Liver (tissue), 9 donors: ENCODE data around the gene ELN. TPM values are rescaled to one million over a fixed set of nuclear protein-coding genes. Genes with fewer than 3 reads are reported as not detected.

Experiments used
- DNase-seq: peaks from one replicate; pipeline ENCODE4 v3.0.0-alpha.2; 2017; ENCODE audit warnings: low spot score
- H3K27ac ChIP-seq, 2 donors: one replicate each; pipeline ENCODE4 v1.7.0; 2013; ENCODE audit warnings: inconsistent platforms in 2 of 2, low read length in 2 of 2, control low read depth in 1 of 2, low read depth in 1 of 2, mild to moderate bottlenecking in 1 of 2
- H3K27me3 ChIP-seq, 4 donors: one replicate each; pipeline versions ENCODE4 v1.6.1 to v1.7.0; 2013; ENCODE audit warnings: low read length in 3 of 4, inconsistent platforms in 1 of 4, mild to moderate bottlenecking in 1 of 4, moderate library complexity in 1 of 4; ENCODE audit not compliant: control insufficient read depth in 4 of 4, insufficient read depth in 4 of 4
- H3K36me3 ChIP-seq, 4 donors: one replicate each; pipeline versions ENCODE4 v1.6.1 to v1.7.0; 2013; ENCODE audit warnings: low read length in 3 of 4, mild to moderate bottlenecking in 3 of 4, low read depth in 1 of 4, moderate library complexity in 1 of 4; ENCODE audit not compliant: control insufficient read depth in 4 of 4, insufficient read depth in 3 of 4
- H3K4me1 ChIP-seq, 4 donors: one replicate each; pipeline versions ENCODE4 v1.6.1 to v1.7.0; 2013; ENCODE audit warnings: low read length in 3 of 4, mild to moderate bottlenecking in 3 of 4, moderate library complexity in 1 of 4; ENCODE audit not compliant: control insufficient read depth in 4 of 4, insufficient read depth in 4 of 4
- H3K4me3 ChIP-seq, 3 donors: one replicate each; pipeline versions ENCODE4 v1.6.1 to v1.7.0; 2013; ENCODE audit warnings: low read length in 3 of 3, control low read depth in 1 of 3, low read depth in 1 of 3, mild to moderate bottlenecking in 1 of 3
- H3K9ac ChIP-seq, 2 donors: one replicate each; pipeline ENCODE4 v1.7.0; 2013; ENCODE audit warnings: low read length in 2 of 2, mild to moderate bottlenecking in 2 of 2, moderate library complexity in 2 of 2, control low read depth in 1 of 2, low read depth in 1 of 2
- H3K9me3 ChIP-seq, 4 donors: one replicate each; pipeline versions ENCODE4 v1.6.1 to v1.7.0; 2013; ENCODE audit warnings: low read length in 3 of 4; ENCODE audit not compliant: control insufficient read depth in 4 of 4
- ATF3 ChIP-seq: IDR thresholded peaks from 2 replicates; pipeline ENCODE4 v1.6.1; 2016; ENCODE audit warnings: antibody characterized with exemption
- FOXA1 ChIP-seq: IDR thresholded peaks from 2 replicates; pipeline ENCODE4 v1.6.1; 2016; ENCODE audit warnings: antibody characterized with exemption
- GABPA ChIP-seq, 2 donors: IDR thresholded peaks in 1 of 2; conservative IDR thresholded peaks in 1 of 2; 2 replicates each; pipeline ENCODE4 v1.6.1; 2016; ENCODE audit warnings: antibody characterized with exemption in 2 of 2, mild to moderate bottlenecking in 1 of 2, moderate library complexity in 1 of 2
- HNF4G ChIP-seq: IDR thresholded peaks from 2 replicates; pipeline ENCODE4 v1.6.1; 2016; ENCODE audit warnings: antibody characterized with exemption
- JUND ChIP-seq, 2 donors: IDR thresholded peaks; 2 replicates each; pipeline ENCODE4 v1.6.1; 2016; ENCODE audit warnings: antibody characterized with exemption in 2 of 2
- MAX ChIP-seq: IDR thresholded peaks from 2 replicates; pipeline ENCODE4 v1.6.1; 2016; ENCODE audit warnings: antibody characterized with exemption
- NR2F2 ChIP-seq: IDR thresholded peaks from 2 replicates; pipeline ENCODE4 v1.6.1; 2016; ENCODE audit warnings: antibody characterized with exemption
- RAD21 ChIP-seq, 2 donors: IDR thresholded peaks; 2 replicates each; pipeline ENCODE4 v1.6.1; 2016; ENCODE audit warnings: antibody characterized with exemption in 2 of 2, mild to moderate bottlenecking in 2 of 2
- REST ChIP-seq: IDR thresholded peaks from 2 replicates; pipeline ENCODE4 v1.6.1; 2016; ENCODE audit warnings: antibody characterized with exemption, mild to moderate bottlenecking
- RXRA ChIP-seq, 2 donors: IDR thresholded peaks; 2 replicates each; pipeline ENCODE4 v1.6.1; 2017 to 2018; ENCODE audit warnings: antibody characterized with exemption in 2 of 2, mild to moderate bottlenecking in 1 of 2
- SP1 ChIP-seq: IDR thresholded peaks from 2 replicates; pipeline ENCODE4 v1.6.1; 2018; ENCODE audit warnings: antibody characterized with exemption, mild to moderate bottlenecking
- TAF1 ChIP-seq: conservative IDR thresholded peaks from 2 replicates; pipeline ENCODE4 v1.6.1; 2016; ENCODE audit warnings: antibody characterized with exemption, mild to moderate bottlenecking
- YY1 ChIP-seq: IDR thresholded peaks from 2 replicates; pipeline ENCODE4 v1.6.1; 2016; ENCODE audit warnings: antibody characterized with exemption, mild to moderate bottlenecking
- WGBS: extraction: QIAGEN DNeasy Blood & Tissue Kit; methylation state at CpG from one replicate; pipeline ENCODE4 v1.1.7; 2013; 5-methylcytosine and 5-hydroxymethylcytosine counted together
- polyA plus RNA-seq, 2 donors: library from polyadenylated mRNA; stranded (reverse) in 1 of 2; unstranded in 1 of 2; fragments of 200-250 nt in 1 of 2; fragments of >200 nt in 1 of 2; fragmentation: Nextera tagmentation in 1 of 2; extraction: Ambion mirVana in 1 of 2; gene quantifications; one replicate each; pipeline versions ENCODE4 v1.2.1 to v1.2.3, GENCODE V29; 2013 to 2015
- total RNA-seq, 2 donors: library from RNA; depleted of rRNA; stranded (reverse); fragments of >200 nt; gene quantifications; one replicate each; pipeline ENCODE4 v1.2.3, GENCODE V29; 2014
- TF ChIP-seq, protein P1 (sequence below): fragments of 150-350 bp; IDR thresholded peaks from 2 replicates; pipeline ENCODE4 v1.5.1; 2017; ENCODE audit warnings: improper control_type of control experiment, low read depth, low read length; ENCODE audit not compliant: missing input control
- TF ChIP-seq, protein P2 (sequence below): IDR thresholded peaks from 2 replicates; pipeline ENCODE4 v1.6.1; 2016; ENCODE audit warnings: antibody characterized with exemption
- donor health status: healthy.
- donor health status: healthy.
- donor health status: healthy.
- donor health status: healthy.
- donor health status: healthy.

ELN gene
- total and polyA plus RNA-seq, 4 donors: 2.7 to 16.3 (median 9.7) TPM

- no peaks in the 10 kb centered on the region for H3K27me3 ChIP-seq
- no peak for DNase-seq
- no peaks in the 10 kb centered on the region for H3K9me3 ChIP-seq
- H3K4me3 ChIP-seq: no peak overlapping the region
- peaks cover 0 to 2% (median 0%) of the 10 kb centered on the region in 4 donors for H3K36me3 ChIP-seq
- no peak overlapping the region for H3K27ac ChIP-seq
- no peak for TF ChIP-seq GABPA (IDR thresholded peaks at IDR 0.05 in 1 of 2, conservative IDR thresholded peaks at IDR 0.05 in 1 of 2)
- no peak for TF ChIP-seq JUND (IDR thresholded peaks at IDR 0.05)
- no peak for TF ChIP-seq ATF3
- no peak for TF ChIP-seq FOXA1
- TF ChIP-seq, protein P1, sequence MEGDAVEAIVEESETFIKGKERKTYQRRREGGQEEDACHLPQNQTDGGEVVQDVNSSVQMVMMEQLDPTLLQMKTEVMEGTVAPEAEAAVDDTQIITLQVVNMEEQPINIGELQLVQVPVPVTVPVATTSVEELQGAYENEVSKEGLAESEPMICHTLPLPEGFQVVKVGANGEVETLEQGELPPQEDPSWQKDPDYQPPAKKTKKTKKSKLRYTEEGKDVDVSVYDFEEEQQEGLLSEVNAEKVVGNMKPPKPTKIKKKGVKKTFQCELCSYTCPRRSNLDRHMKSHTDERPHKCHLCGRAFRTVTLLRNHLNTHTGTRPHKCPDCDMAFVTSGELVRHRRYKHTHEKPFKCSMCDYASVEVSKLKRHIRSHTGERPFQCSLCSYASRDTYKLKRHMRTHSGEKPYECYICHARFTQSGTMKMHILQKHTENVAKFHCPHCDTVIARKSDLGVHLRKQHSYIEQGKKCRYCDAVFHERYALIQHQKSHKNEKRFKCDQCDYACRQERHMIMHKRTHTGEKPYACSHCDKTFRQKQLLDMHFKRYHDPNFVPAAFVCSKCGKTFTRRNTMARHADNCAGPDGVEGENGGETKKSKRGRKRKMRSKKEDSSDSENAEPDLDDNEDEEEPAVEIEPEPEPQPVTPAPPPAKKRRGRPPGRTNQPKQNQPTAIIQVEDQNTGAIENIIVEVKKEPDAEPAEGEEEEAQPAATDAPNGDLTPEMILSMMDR: no peak
- 93% methylated on average over 11 of the region's 11 CpGs for WGBS
- peaks cover 0 to 5% (median 2%) of the 10 kb centered on the region in 4 donors for H3K4me1 ChIP-seq
- H3K9ac ChIP-seq: no peak overlapping the region
Observed at GRCh38 chr7:74097937-74098614, 70.1 kb downstream of the ELN start.

DNA sequence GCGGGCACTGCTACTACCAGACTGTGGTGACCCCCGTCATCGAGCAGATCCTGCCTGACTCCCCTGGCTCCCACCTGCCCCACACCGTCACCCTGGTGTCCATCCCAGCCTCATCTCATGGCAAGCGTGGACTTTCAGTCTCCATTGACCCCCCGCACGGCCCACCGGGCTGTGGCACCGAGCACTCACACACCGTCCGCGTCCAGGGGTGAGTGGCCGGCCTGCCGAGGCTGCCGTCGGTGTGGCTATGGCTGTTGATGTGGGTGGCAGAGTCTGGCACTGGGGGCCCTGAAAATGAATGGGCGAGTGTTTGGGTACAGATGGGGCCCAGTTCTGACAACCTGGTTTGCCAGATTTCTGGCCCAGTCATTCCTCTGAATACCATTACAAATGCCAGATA lies 71.1 kb downstream of the ELN start:
- peaks cover 0 to 5% (median 0%) of the 10 kb centered on the region in 4 donors for H3K4me1 ChIP-seq
- no peak for TF ChIP-seq YY1
- no peaks in the 10 kb centered on the region for H3K27me3 ChIP-seq
- no peak overlapping the region for H3K4me3 ChIP-seq
- H3K36me3 ChIP-seq: peaks cover 0 to 2% (median 0%) of the 10 kb centered on the region in 4 donors
- no peaks in the 10 kb centered on the region for H3K9me3 ChIP-seq
- DNase-seq: no peak
- H3K9ac ChIP-seq: no peak overlapping the region
- WGBS: 98% methylated on average over 17 of the region's 17 CpGs
- no peak overlapping the region for H3K27ac ChIP-seq

DNA sequence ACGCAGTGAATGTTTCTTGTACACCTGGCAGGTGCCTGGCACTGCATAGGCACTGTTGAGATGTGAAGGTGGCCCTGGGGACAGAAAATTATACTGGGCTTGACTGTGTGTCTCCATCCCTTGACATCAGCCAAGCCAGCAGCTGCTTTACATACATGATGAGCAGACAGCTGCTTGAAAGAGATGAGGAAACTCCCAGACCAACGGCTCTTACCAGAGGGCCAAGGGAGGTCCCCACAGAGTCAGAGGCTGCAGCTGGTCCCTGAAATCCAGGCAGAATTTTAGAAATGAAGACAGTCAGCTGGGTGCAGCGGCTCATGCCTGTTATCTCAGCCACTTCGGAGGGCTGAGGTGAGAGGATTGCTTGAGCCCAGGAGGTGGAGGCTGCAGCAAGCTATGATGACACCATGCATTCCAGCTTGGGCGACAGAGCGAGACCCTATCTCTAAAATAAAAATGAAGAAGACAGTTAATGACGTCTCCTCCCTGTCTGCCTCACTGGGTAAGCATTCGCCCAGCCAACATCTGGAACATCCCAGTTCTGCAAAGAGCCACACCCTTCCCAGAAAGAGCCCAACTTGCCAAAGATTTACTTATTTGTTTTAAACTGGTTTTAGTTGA lies 73.2 kb downstream of the ELN start:
- H3K27ac ChIP-seq: no peak overlapping the region
- no peaks in the 10 kb centered on the region for H3K4me1 ChIP-seq
- WGBS: 90% methylated on average over 8 of the region's 8 CpGs
- H3K9me3 ChIP-seq: no peaks in the 10 kb centered on the region
- no peaks in the 10 kb centered on the region for H3K27me3 ChIP-seq
- DNase-seq: no peak
- no peak overlapping the region for H3K9ac ChIP-seq
- no peak overlapping the region for H3K4me3 ChIP-seq
- peaks cover 0 to 2% (median under 1%) of the 10 kb centered on the region in 4 donors for H3K36me3 ChIP-seq
- no peak for TF ChIP-seq SP1
- TF ChIP-seq RXRA (IDR thresholded peaks at IDR 0.05): no peak
- TF ChIP-seq ATF3: no peak
- no peak for TF ChIP-seq YY1
- TF ChIP-seq NR2F2: no peak
- no peak for TF ChIP-seq REST
- no peak for TF ChIP-seq GABPA (IDR thresholded peaks at IDR 0.05 in 1 of 2, conservative IDR thresholded peaks at IDR 0.05 in 1 of 2)
- TF ChIP-seq, protein P2, sequence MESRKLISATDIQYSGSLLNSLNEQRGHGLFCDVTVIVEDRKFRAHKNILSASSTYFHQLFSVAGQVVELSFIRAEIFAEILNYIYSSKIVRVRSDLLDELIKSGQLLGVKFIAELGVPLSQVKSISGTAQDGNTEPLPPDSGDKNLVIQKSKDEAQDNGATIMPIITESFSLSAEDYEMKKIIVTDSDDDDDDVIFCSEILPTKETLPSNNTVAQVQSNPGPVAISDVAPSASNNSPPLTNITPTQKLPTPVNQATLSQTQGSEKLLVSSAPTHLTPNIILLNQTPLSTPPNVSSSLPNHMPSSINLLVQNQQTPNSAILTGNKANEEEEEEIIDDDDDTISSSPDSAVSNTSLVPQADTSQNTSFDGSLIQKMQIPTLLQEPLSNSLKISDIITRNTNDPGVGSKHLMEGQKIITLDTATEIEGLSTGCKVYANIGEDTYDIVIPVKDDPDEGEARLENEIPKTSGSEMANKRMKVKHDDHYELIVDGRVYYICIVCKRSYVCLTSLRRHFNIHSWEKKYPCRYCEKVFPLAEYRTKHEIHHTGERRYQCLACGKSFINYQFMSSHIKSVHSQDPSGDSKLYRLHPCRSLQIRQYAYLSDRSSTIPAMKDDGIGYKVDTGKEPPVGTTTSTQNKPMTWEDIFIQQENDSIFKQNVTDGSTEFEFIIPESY: no peak
- TF ChIP-seq TAF1: no peak
- TF ChIP-seq MAX: no peak
- no peak for TF ChIP-seq RAD21 (IDR thresholded peaks at IDR 0.05)
- TF ChIP-seq, protein P1: no peak
- TF ChIP-seq JUND (IDR thresholded peaks at IDR 0.05): no peak
- no peak for TF ChIP-seq HNF4G
